T-helper 2 cell treated with Interferon-gamma antibody and Interleukin-4, amounts not matched to agents 100 ng/mL and 5 ng/mL, for 36 hours (primary cell): ENCODE results near the gene C19orf33. TPM values are rescaled to one million over a fixed set of nuclear protein-coding genes. Genes with fewer than 3 reads are reported as not detected.

Experiments
- intact Hi-C: fragments of 100-400 bp; cut with micrococcal nuclease; formaldehyde crosslinking; loops from one replicate; pipeline ENCODE4 v1.15.1; 2023
- total RNA-seq: library from RNA; stranded (reverse); gene quantifications from 2 replicates; pipeline ENCODE4 v1.2.3, GENCODE V29; 2022

The C19orf33 gene
- total RNA-seq, 1 donor from 2014 or later, result 1.1 TPM

GRCh38 chr19:38278751-38279150, 25.3 kb upstream of the C19orf33 start:
- intact Hi-C loops, result no loop called here

- intact Hi-C loops, result no loop called here
Observed at GRCh38 chr19:38280030-38280921, 23.8 kb upstream of the C19orf33 start.

- intact Hi-C loops, result no loop called here
Observed at GRCh38 chr19:38281811-38282566, 22.1 kb upstream of the C19orf33 start.

DNA sequence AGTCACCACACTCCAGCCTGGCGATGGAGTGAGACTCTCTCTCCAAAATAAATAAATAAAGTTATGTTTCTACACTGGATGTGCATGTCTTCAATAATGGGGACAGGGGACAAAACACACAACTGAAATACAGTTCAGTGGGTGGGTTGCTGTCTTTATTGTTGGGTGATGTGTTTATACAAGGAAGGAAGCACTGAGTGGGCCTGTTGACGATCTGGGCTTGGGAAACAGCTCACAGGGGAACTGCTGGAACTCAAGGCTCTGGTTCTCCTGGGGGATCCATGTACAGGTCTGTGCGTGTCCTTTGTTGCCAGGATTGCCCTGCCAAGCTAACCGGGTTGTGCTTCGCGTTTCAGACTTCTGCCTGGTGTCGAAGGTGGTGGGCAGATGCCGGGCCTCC, 20.8 kb upstream of the C19orf33 start:
- intact Hi-C loops, result no loop called here

- intact Hi-C loops, result no loop called here
Observed at GRCh38 chr19:38284422-38284821, 19.6 kb upstream of the C19orf33 start.

DNA sequence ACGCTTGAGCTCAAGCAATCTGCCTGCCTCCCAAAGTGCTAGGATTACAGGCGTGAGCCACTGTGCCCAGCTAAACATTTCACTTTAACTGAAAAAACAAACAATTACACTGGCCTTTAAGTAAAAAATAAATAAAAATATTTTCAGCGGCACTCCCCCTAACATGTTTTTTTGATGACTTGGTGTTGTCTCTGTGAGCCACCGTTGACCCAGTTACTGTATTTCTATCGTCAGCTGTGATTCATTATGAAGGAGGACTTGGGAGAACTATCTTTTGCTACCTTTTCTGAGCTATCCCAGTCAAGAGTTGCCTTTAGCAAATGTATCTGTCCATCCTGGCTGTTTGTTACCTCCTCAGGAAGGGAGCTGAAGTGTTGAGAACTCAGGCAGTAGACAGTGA, 18.5 kb upstream of the C19orf33 start:
- intact Hi-C loops, result no loop called here

DNA sequence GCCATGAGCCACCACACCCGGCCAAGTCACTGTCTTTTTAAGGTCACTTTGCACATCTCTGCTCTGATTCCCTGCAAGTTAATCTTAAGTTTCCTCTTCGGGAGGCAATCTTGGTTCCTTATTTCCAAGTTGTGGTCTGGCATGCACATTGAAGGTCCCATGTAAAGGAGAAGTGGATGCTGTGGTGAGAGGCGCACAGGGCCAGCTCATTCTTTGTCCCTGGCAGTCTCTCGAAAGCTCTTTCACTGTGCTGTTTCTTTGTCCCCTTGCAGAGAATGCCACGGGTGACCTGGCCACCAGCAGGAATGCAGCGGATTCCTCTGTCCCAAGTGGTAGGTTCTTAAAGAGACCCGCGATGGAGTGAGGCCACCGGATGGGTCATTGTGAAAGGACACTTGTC, 16.4 kb upstream of the C19orf33 start:
- intact Hi-C loops, result no loop called here

DNA sequence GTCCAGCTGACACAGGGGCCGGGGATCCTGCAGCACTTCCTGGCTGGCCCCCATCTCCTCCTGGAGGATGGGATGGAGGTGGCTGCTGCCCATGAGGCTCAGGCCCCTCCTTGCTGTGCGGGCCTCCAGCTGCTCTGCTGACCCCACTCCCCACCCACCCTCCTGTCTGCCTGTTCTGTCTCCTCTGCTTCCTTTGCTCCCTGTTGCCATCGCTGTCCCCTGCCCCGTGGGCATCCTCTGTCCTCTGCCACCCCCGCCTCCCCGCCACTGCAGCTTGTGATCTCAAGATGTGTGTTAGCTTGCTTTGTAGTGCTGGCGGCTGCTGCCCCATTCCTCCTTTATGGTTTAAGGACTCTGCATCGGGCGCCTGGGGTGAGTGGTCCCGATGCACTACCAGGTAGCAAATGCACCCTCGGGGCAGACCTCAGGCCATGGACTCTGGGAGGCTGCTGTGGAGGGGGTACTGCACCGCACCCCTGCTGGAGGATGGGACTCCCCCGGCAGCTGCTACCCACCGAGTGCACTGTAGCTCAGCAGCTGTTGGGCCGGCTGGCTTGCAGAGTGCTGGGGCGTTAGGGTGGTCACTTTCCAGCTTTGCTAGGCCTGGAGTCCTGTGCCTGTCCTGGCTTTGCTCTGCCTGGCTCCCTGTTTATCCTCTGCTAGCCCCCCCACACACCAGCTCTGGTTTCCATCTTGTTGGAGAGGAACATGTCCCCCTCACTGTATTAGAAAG, 15.8 kb upstream of the C19orf33 start:
- intact Hi-C loops, result no loop called here

GRCh38 chr19:38289955-38290354, 14.1 kb upstream of the C19orf33 start:
- intact Hi-C loops, result no loop called here

DNA sequence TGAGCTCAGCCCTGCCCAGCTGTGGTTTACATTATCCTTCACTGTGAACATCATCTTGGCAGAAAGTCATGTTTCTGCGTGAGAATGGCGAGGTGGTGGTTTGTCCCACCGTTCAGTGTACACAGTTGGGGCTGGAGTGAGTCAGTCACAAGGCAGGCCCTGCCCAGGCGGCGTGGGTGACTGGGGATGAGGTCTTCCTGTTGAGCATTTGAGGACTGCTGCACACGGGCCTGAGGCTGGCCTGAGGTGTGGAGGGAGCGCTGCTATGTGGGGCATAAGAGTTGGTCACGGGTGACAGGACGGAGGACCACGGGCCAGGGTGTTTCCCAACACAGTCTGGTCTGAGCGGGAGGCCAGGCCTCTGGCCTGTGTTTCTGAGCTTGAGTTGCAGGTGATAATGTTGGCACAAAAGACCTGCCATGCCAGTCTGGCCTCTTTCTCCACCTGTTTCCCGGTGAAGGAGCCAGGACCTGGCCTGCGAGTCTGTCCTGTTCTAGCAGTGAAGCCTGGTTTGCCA, 13.4 kb upstream of the C19orf33 start:
- intact Hi-C loops, result no loop called here

GRCh38 chr19:38291855-38292254, 12.2 kb upstream of the C19orf33 start:
- intact Hi-C loops, result no loop called here

DNA sequence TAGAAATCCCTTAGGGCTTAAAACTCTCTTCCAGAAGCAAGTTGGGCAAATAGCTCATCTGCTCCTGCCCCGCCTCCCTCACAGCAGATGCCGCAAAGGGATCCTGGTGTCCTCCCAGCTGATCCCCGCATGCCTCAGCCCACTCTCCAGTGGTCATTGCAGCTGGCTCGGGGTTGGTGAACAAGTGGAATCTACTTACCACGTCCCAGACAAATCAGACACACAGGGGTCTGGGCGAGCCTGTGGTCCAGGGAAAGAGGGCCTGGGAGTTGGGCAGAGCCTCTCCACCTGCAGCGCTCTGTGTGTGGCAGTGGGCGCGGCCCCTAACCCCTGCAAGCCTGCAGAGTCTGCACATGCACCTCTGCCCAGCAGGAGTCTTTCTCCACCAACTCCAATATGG, 10.8 kb upstream of the C19orf33 start:
- intact Hi-C loops, result no loop called here

GRCh38 chr19:38294090-38294489, 10.0 kb upstream of the C19orf33 start:
- intact Hi-C loops, result no loop called here

- intact Hi-C loops, result no loop called here
Observed at GRCh38 chr19:38298821-38299680, 5.0 kb upstream of the C19orf33 start.

DNA sequence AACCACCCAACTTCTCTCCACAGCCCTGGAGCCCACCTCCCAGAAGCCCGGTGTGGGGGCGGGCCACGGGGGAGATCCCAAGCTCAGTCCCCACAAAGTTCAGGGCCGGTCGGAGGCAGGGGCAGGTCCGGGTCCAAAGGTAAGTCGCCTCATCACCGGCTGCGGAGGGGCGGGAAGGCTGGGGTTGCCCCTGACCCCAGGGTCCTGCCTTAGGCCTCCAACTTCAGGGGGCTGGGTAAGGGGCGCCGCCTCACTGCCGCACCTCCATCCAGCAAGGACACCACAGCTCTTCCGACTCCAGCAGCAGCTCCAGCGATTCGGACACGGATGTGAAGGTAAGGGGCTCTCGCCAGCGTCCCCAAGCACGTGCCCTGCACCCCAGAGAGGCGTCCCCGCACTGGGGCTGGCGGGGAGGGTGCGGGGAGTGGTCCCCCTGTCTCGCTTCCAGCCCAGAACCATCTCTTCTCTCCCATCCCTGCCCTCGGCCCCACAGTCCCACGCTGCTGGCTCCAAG, 358 bp downstream of the C19orf33 start:
- intact Hi-C loops, result no loop called here

DNA sequence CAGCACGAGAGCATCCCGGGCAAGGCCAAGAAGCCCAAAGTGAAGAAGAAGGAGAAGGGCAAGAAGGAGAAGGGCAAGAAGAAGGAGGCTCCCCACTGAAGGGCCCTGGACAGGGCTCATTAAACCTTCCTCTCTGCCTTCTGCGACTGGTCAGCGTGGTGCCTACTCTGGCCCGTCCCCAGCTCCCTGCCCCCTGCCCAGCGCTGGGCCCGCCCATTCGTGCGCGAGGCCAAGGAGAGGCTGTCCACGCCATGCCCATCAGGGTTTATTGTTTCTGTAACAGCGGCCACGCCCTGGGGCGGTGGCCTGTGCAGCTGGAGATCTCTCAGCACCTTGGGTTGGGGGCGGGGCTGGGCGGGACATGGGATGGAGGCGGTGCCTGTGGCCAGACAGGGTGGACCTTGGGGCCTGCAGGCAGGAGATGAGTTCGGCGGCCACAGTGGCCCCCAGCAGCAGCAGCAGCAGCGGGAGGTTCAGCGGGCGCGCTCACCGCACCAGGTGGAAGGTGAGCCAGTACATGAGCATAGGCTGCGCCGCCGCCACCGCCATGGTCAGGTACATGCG, 897 bp downstream of the C19orf33 start:
- intact Hi-C loops, result no loop called here

DNA sequence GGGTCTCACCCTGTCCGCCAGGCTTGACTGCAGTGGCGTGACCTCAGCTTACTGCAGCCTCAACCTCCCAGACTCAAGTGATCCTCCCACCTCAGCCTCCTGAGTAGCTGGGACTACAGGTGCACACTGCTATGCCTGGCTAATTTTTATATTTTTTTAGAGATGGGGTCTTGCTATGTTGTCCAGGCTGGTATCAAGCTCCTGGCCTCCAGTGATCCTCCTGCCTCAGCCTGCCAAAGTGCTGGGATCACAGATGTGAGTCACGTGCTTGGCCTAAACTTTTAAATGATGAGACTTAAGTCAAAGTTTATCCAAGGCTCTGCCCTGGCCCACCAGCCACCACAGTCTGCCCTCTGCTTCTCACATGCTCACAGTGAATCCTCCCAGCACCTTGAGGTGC, 2.2 kb downstream of the C19orf33 start:
- intact Hi-C loops, result no loop called here

DNA sequence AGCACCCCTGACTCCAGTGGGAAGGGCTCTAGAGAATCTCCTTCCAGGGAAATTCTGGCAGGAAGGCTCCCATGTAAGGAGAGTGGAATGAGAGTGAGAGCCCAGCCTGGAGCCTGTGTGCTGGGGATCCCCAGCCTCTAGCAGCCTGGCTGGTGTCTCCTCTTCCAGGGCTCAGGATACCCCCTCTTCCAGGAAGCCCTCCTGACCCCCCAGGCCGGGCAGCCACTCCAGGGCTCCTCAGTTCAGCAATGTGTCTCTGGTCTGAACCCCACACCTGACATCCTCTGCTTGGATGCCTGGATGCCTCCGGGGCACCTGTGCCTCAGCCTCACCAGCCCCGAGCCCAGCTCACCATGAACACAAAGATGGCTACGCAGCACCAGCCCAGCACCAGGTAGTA, 3.0 kb downstream of the C19orf33 start:
- intact Hi-C loops, result no loop called here

- intact Hi-C loops, result no loop called here
Observed at GRCh38 chr19:38307597-38307996, 3.5 kb downstream of the C19orf33 start.
